ENCODE data around the gene VLDLR.

Gene VLDLR

DNA sequence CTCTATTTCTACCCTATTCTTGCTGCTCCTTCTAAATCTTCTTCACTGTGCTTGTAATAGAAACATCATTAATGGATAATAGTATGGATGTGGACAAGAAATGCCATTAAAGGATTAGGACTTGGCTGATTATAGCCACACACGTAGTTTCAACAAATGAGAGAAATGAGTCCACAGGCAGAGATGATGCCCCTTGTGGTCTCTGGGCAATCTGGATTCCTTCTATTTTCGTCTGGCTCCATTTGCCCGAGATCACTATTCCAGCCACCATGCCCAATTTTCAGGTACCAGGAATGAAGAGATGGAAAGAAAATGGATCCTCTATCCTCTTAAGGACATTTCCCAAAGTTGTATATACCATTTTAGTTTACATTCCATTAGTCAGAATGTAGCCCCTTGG is 13.2 kb downstream of the VLDLR start:
- no peak for DNase-seq (ENCODE audit: low read depth, low spot score)
- WGBS (ENCODE audit: insufficient coverage, insufficient read length) = no CpG with 5 or more reads among the region's 3 CpGs
- H3K27me3 ChIP-seq (ENCODE audit: control insufficient read depth, insufficient read depth, low read length) = 0 out of 2 replicates have a peak, but pooled peaks cover 2% of the 10 kb centered on the region
- peaks cover 4% of the 10 kb centered on the region; the same call in 1 of the 2 replicates for H3K36me3 ChIP-seq (ENCODE audit: control insufficient read depth, insufficient read depth, low read length)
- no peak overlapping the region for H3K4me3 ChIP-seq (ENCODE audit: low read length)
- H3K27ac ChIP-seq (ENCODE audit: low read length) = no peak overlapping the region
- H3K9me3 ChIP-seq (ENCODE audit: control insufficient read depth, insufficient read depth, low read length) = no peaks in the 10 kb centered on the region
- H3K4me1 ChIP-seq (ENCODE audit: control insufficient read depth, insufficient read depth, low read length) = peaks cover 1% of the 10 kb centered on the region; the same call in 1 of the 2 replicates

DNA sequence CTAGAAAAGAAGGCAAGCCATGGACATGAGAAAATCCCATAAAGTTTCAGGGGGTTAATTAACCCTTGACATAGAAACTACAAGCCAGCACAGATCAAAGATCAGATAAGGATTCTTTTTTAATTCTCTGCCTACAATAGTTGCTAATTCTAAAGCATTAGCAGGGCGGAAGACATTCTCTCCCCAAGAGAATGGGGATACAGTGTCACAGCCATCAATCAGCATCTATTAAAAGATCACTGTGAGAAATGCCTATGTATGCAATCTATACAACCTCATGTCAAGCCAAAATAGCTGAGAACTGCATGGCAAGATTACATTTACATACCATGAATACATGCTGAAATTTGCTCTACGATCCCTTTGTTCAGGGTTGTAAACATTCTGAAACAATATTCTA is 14.3 kb downstream of the VLDLR start:
- no peak for DNase-seq (ENCODE audit: low read depth, low spot score)
- Histone ChIP-seq H3K4me1 (ENCODE audit: control insufficient read depth, insufficient read depth, low read length) (no peaks in the 10 kb centered on the region; the same call in 1 of the 2 replicates), H3K9me3 (ENCODE audit: control insufficient read depth, insufficient read depth, low read length) (no peaks in the 10 kb centered on the region), H3K36me3 (ENCODE audit: control insufficient read depth, insufficient read depth, low read length) (peaks cover 4% of the 10 kb centered on the region; the same call in 1 of the 2 replicates), H3K27ac (ENCODE audit: low read length) (no peak overlapping the region), H3K27me3 (ENCODE audit: control insufficient read depth, insufficient read depth, low read length) (0 out of 2 replicates have a peak, but pooled peaks cover 2% of the 10 kb centered on the region), H3K4me3 (ENCODE audit: low read length) (no peak overlapping the region)
- no CpG with 5 or more reads among the region's 2 CpGs for WGBS (ENCODE audit: insufficient coverage, insufficient read length)

- H3K9me3 ChIP-seq (ENCODE audit: control insufficient read depth, insufficient read depth, low read length) = no peaks in the 10 kb centered on the region
- WGBS (ENCODE audit: insufficient coverage, insufficient read length) = no CpG with 5 or more reads among the region's 10 CpGs
- no peak for DNase-seq (ENCODE audit: low read depth, low spot score)
- H3K4me3 ChIP-seq (ENCODE audit: low read length) = no peak overlapping the region
- no peak overlapping the region for H3K27ac ChIP-seq (ENCODE audit: low read length)
- H3K36me3 ChIP-seq (ENCODE audit: control insufficient read depth, insufficient read depth, low read length) = peaks cover 14% of the 10 kb centered on the region; the same call in 1 of the 2 replicates
- H3K27me3 ChIP-seq (ENCODE audit: control insufficient read depth, insufficient read depth, low read length) = 0 out of 2 replicates have a peak, but pooled peaks cover 2% of the 10 kb centered on the region
- H3K4me1 ChIP-seq (ENCODE audit: control insufficient read depth, insufficient read depth, low read length) = no peaks in the 10 kb centered on the region; the same call in 1 of the 2 replicates
These were observed 15.8 kb downstream of the VLDLR start for GRCh38 chr9:2637390-2637789.

DNA sequence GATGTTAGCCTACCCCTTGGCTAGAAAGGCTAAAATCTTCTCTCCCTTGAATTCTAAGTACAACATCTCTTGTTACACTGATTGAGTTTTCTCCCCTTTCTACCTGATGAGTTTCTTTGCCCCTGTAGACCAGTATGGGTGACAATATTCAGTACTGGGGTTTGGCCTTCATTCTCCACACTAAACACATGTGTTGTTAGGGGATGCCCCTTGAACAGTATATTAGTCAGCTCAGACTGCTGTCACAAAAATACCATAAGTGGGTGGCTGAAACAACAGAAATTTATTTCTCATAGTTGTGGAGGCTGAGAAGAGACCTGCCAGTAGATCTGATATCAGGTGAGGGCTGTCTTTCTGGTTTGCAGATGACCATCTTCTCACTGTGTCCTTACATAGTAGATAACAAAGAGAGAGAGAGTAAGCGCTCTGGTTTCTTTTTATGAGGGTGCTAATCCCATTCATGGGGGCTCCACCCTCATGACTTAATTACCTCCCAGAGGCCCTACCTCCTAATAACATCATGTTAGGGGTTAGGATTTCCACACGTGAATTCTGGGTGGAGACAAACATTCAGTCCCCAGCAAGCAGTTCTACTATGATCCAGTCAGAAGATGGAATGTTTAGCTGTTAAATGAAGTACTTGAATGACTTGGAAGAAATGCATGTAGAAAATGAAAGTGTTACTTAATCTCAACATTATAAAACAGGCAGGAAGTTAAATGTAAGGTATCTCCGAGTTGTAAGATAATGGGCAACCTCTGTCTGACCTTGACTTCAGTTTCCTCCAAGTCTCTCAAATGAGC is 17.5 kb downstream of the VLDLR start:
- Histone ChIP-seq H3K9me3 (ENCODE audit: control insufficient read depth, insufficient read depth, low read length) (no peaks in the 10 kb centered on the region), H3K36me3 (ENCODE audit: control insufficient read depth, insufficient read depth, low read length) (peaks cover 23% of the 10 kb centered on the region), H3K27me3 (ENCODE audit: control insufficient read depth, insufficient read depth, low read length) (no peaks in the 10 kb centered on the region), H3K4me3 (ENCODE audit: low read length) (no peak overlapping the region), H3K4me1 (ENCODE audit: control insufficient read depth, insufficient read depth, low read length) (no peaks in the 10 kb centered on the region), H3K27ac (ENCODE audit: low read length) (no peak overlapping the region)
- no CpG with 5 or more reads among the region's 3 CpGs for WGBS (ENCODE audit: insufficient coverage, insufficient read length)
- DNase-seq (ENCODE audit: low read depth, low spot score) = no peak

DNA sequence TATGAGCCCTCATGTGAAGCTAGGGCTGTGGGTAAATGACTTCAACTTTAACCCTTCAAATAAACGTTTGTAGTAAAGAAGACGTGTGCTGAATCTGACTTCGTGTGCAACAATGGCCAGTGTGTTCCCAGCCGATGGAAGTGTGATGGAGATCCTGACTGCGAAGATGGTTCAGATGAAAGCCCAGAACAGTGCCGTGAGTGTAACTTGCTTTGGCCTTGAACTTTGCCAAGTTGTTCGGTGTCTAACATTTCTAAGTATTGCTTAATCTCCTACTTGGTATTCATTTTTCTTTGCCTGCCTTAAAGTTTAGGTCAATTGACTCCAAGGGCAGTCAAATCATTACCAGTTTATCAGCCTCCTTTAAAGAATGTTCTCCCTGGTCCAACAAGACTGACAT is 18.2 kb downstream of the VLDLR start:
- Histone ChIP-seq H3K27me3 (ENCODE audit: control insufficient read depth, insufficient read depth, low read length) (no peaks in the 10 kb centered on the region), H3K36me3 (ENCODE audit: control insufficient read depth, insufficient read depth, low read length) (peaks cover 25% of the 10 kb centered on the region), H3K4me1 (ENCODE audit: control insufficient read depth, insufficient read depth, low read length) (no peaks in the 10 kb centered on the region), H3K9me3 (ENCODE audit: control insufficient read depth, insufficient read depth, low read length) (no peaks in the 10 kb centered on the region), H3K27ac (ENCODE audit: low read length) (no peak overlapping the region), H3K4me3 (ENCODE audit: low read length) (no peak overlapping the region)
- no CpG with 5 or more reads among the region's 7 CpGs for WGBS (ENCODE audit: insufficient coverage, insufficient read length)
- DNase-seq (ENCODE audit: low read depth, low spot score) = no peak

DNA sequence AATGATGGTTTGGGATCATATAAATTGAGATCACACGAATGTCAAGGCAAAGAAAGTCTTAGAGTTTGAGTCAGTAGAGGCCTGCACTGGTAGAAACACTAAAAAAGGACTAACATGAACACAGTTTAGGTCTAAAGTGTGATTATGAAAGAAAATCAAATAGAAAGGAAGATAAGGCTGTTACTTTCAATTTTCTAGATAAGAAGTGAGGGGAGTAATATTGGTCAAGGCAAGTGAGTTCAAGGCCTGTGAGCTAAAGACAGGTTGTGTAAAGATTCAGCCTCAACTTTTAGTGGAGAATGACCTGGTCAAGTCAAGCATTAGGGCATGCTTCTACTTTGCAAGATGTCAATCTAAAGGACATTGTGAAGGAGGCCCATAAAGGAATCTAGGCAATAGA is 19.0 kb downstream of the VLDLR start:
- Histone ChIP-seq H3K27ac (ENCODE audit: low read length) (no peak overlapping the region), H3K4me1 (ENCODE audit: control insufficient read depth, insufficient read depth, low read length) (no peaks in the 10 kb centered on the region), H3K4me3 (ENCODE audit: low read length) (no peak overlapping the region), H3K9me3 (ENCODE audit: control insufficient read depth, insufficient read depth, low read length) (no peaks in the 10 kb centered on the region), H3K27me3 (ENCODE audit: control insufficient read depth, insufficient read depth, low read length) (no peaks in the 10 kb centered on the region), H3K36me3 (ENCODE audit: control insufficient read depth, insufficient read depth, low read length) (peaks cover 30% of the 10 kb centered on the region)
- DNase-seq (ENCODE audit: low read depth, low spot score) = no peak
- WGBS (ENCODE audit: insufficient coverage, insufficient read length) = no CpG with 5 or more reads among the region's 1 CpG

DNA sequence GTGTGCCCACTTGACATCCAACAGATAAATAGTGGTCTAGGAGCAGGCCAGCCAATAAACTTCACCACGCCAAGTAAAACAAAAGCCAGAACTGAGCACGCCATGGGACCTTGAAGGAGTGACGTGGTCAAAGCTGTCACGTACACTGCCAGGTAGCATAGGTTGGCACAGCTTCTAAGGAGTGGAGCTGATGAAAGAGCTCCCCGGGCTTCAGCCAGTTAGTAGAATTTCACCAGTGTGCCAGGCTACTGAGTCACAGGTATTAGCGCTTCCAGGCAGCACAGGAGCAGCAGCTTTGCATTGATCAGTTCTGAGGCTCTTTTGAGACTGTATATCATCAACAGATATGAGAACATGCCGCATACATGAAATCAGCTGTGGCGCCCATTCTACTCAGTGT is 19.4 kb downstream of the VLDLR start:
- WGBS (ENCODE audit: insufficient coverage, insufficient read length) = no CpG with 5 or more reads among the region's 8 CpGs
- Histone ChIP-seq H3K4me3 (ENCODE audit: low read length) (no peak overlapping the region), H3K9me3 (ENCODE audit: control insufficient read depth, insufficient read depth, low read length) (no peaks in the 10 kb centered on the region), H3K4me1 (ENCODE audit: control insufficient read depth, insufficient read depth, low read length) (no peaks in the 10 kb centered on the region), H3K27ac (ENCODE audit: low read length) (no peak overlapping the region), H3K27me3 (ENCODE audit: control insufficient read depth, insufficient read depth, low read length) (no peaks in the 10 kb centered on the region), H3K36me3 (ENCODE audit: control insufficient read depth, insufficient read depth, low read length) (peaks cover 30% of the 10 kb centered on the region)
- DNase-seq (ENCODE audit: low read depth, low spot score) = no peak

- Histone ChIP-seq H3K36me3 (ENCODE audit: control insufficient read depth, insufficient read depth, low read length) (peaks cover 36% of the 10 kb centered on the region), H3K4me3 (ENCODE audit: low read length) (no peak overlapping the region), H3K4me1 (ENCODE audit: control insufficient read depth, insufficient read depth, low read length) (no peaks in the 10 kb centered on the region), H3K27me3 (ENCODE audit: control insufficient read depth, insufficient read depth, low read length) (no peaks in the 10 kb centered on the region), H3K27ac (ENCODE audit: low read length) (no peak overlapping the region), H3K9me3 (ENCODE audit: control insufficient read depth, insufficient read depth, low read length) (no peaks in the 10 kb centered on the region)
- DNase-seq (ENCODE audit: low read depth, low spot score) = no peak
- WGBS (ENCODE audit: insufficient coverage, insufficient read length) = no CpG with 5 or more reads among the region's 1 CpG
These were observed 20.5 kb downstream of the VLDLR start for GRCh38 chr9:2642068-2642467.

DNA sequence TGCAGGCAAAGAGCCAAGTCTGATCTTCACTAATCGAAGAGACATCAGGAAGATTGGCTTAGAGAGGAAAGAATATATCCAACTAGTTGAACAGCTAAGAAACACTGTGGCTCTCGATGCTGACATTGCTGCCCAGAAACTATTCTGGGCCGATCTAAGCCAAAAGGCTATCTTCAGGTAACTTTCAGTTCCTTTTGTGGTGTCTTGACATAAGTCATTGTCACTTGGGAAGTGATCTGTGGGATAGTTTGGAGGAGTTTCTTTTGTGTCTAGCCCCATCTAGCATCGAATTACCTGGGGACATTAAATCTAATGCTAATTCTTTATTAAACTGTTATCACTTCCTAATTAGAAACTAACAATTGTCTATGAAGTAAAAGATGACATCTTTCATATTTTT is 24.0 kb downstream of the VLDLR start:
- WGBS (ENCODE audit: insufficient coverage, insufficient read length) = no CpG with 5 or more reads among the region's 4 CpGs
- Histone ChIP-seq H3K27ac (ENCODE audit: low read length) (no peak overlapping the region), H3K27me3 (ENCODE audit: control insufficient read depth, insufficient read depth, low read length) (no peaks in the 10 kb centered on the region), H3K9me3 (ENCODE audit: control insufficient read depth, insufficient read depth, low read length) (no peaks in the 10 kb centered on the region), H3K4me1 (ENCODE audit: control insufficient read depth, insufficient read depth, low read length) (no peaks in the 10 kb centered on the region), H3K4me3 (ENCODE audit: low read length) (no peak overlapping the region), H3K36me3 (ENCODE audit: control insufficient read depth, insufficient read depth, low read length) (peaks cover 57% of the 10 kb centered on the region)
- no peak for DNase-seq (ENCODE audit: low read depth, low spot score)

- Histone ChIP-seq H3K4me1 (ENCODE audit: control insufficient read depth, insufficient read depth, low read length) (no peaks in the 10 kb centered on the region), H3K36me3 (ENCODE audit: control insufficient read depth, insufficient read depth, low read length) (peaks cover 33% of the 10 kb centered on the region; the same call in 1 of the 2 replicates), H3K27ac (ENCODE audit: low read length) (no peak overlapping the region), H3K27me3 (ENCODE audit: control insufficient read depth, insufficient read depth, low read length) (no peaks in the 10 kb centered on the region), H3K4me3 (ENCODE audit: low read length) (no peak overlapping the region), H3K9me3 (ENCODE audit: control insufficient read depth, insufficient read depth, low read length) (no peaks in the 10 kb centered on the region)
- no CpG with 5 or more reads among the region's 3 CpGs for WGBS (ENCODE audit: insufficient coverage, insufficient read length)
- no peak for DNase-seq (ENCODE audit: low read depth, low spot score)
These were observed 33.9 kb downstream of the VLDLR start for GRCh38 chr9:2655411-2655901.
